GM23248 (cell line): ENCODE data around the gene NGB. TPM values are rescaled to one million over a fixed set of nuclear protein-coding genes. Genes with fewer than 3 reads are reported as not detected.
"Not testable (repeated sequence)": the region's sequence is repeated elsewhere in the genome, so short reads cannot be mapped to it uniquely, and the experiment has no call there.

ENCODE experiments used
- DNase-seq: peaks from one replicate; pipeline ENCODE4 v3.0.0-alpha.2; 2015
- H2AFZ ChIP-seq: fragments of 200-600 bp; sonication (generic); 2 replicates; pipeline ENCODE4 v1.6.1; 2016; ENCODE audit warnings: antibody characterized with exemption
- H3F3A ChIP-seq: fragments of 200-600 bp; sonication (generic); 2 replicates; pipeline ENCODE4 v1.6.1; 2016; ENCODE audit warnings: mild to moderate bottlenecking, antibody characterized with exemption, mixed run types; ENCODE audit not compliant: insufficient read depth
- H3K27ac ChIP-seq: fragments of 200-600 bp; sonication (generic); 2 replicates; pipeline ENCODE4 v1.5.1; 2016; ENCODE audit warnings: mild to moderate bottlenecking
- H3K27me3 ChIP-seq: fragments of 200-600 bp; sonication (generic); replicated peaks from 2 replicates; pipeline ENCODE4 v1.6.1; 2016; ENCODE audit warnings: mild to moderate bottlenecking; ENCODE audit not compliant: insufficient read depth
- H3K36me3 ChIP-seq: fragments of 200-600 bp; sonication (generic); 2 replicates; pipeline ENCODE4 v1.6.1; 2016; ENCODE audit warnings: low read depth, mild to moderate bottlenecking
- H3K4me1 ChIP-seq: fragments of 200-600 bp; sonication (generic); 2 replicates; pipeline ENCODE4 v1.6.1; 2016; ENCODE audit warnings: mild to moderate bottlenecking; ENCODE audit not compliant: insufficient read depth
- H3K4me2 ChIP-seq: fragments of 200-600 bp; sonication (generic); one replicate; pipeline ENCODE4 v1.6.1; 2016; ENCODE audit warnings: mild to moderate bottlenecking; ENCODE audit not compliant: unreplicated experiment
- H3K4me3 ChIP-seq: fragments of 200-600 bp; sonication (generic); 2 replicates; pipeline ENCODE4 v1.5.1; 2016; ENCODE audit warnings: mild to moderate bottlenecking
- H3K79me2 ChIP-seq: fragments of 200-600 bp; sonication (generic); 2 replicates; pipeline ENCODE4 v1.6.1; 2016; ENCODE audit warnings: mild to moderate bottlenecking; ENCODE audit not compliant: insufficient read depth
- H3K9ac ChIP-seq: fragments of 200-600 bp; sonication (generic); 2 replicates; pipeline ENCODE4 v1.6.1; 2016; ENCODE audit warnings: mild to moderate bottlenecking
- H3K9me2 ChIP-seq: fragments of 200-600 bp; sonication (generic); 2 replicates; pipeline ENCODE4 v1.6.1; 2016; ENCODE audit warnings: mixed run types, mild to moderate bottlenecking, moderate library complexity; ENCODE audit not compliant: insufficient read depth
- H3K9me3 ChIP-seq: fragments of 200-600 bp; sonication (generic); one replicate; pipeline ENCODE4 v1.6.1; 2017; ENCODE audit warnings: low read depth
- H4K20me1 ChIP-seq: fragments of 200-600 bp; sonication (generic); 2 replicates; pipeline ENCODE4 v1.6.0; 2016; ENCODE audit not compliant: insufficient read depth
- EZH2 ChIP-seq: fragments of 200-600 bp; sonication (generic); IDR thresholded peaks from 2 replicates; pipeline ENCODE4 v1.6.1; 2018; ENCODE audit warnings: antibody characterized with exemption, mild to moderate bottlenecking; ENCODE audit not compliant: insufficient read depth, poor library complexity, severe bottlenecking
- EZH2phosphoT487 ChIP-seq: fragments of 200-600 bp; sonication (generic); IDR thresholded peaks from 2 replicates; pipeline ENCODE4 v1.6.1; 2018; ENCODE audit warnings: antibody characterized with exemption, moderate library complexity, mild to moderate bottlenecking, low read depth; ENCODE audit not compliant: insufficient read depth
- WGBS, 2 experiments: methylation state at CpG; one replicate each; pipeline ENCODE4 v1.1.6; 2015 to 2017; ENCODE audit warnings: low lambda C conversion rate in 2 of 2, low coverage in 1 of 2; ENCODE audit errors: missing lambda C conversion rate in 2 of 2; 5-methylcytosine and 5-hydroxymethylcytosine counted together
- in situ Hi-C: fragments of 300-500 bp; cut with MboI; formaldehyde crosslinking; loops from 2 replicates; pipeline ENCODE4 v1.15.0; 2020
- polyA plus RNA-seq: library from polyadenylated mRNA; unstranded; fragments of >200 nt; fragmentation: Nextera tagmentation; extraction: Ambion mirVana; gene quantifications from 2 replicates; pipeline ENCODE4 v1.2.1, GENCODE V29; 2016
- total RNA-seq: library from RNA; depleted of rRNA; stranded (reverse); fragments of >200 nt; shearing (Covaris generic); gene quantifications from 2 replicates; pipeline ENCODE4 v1.2.3, GENCODE V29; 2014

Gene NGB
- total and polyA plus RNA-seq, 2 experiments from 2014 or later = not detected

DNA sequence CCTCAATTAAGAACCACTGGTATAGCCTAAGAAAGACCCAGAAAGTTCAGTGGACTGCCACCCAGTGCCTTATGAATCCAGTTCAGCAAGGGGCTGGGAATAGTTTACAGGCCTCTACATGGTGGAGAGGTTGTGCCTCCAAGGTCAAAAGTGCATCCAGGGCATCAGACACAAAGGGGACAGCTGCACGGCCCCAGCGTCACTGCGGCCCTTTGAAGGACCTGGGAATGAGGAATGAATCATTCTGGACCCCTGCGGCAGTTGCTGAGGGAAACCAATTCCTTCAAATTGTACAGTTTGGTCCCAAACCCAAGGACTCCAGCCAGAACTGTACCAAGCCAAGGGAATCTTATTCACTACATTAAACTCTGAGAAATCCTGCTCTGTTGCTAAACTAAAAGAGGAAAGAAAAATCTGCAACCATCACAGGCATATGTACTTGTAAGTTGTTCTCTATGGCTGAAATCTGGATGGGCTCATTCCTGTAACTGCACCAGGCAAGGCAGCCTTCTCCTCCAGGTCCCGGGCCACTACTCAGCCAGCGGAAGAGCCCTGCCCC lies 10.9 kb upstream of the NGB start:
- Histone ChIP-seq H3K79me2 (no peaks in the 10 kb centered on the region), H3K36me3 (peaks cover 5% of the 10 kb centered on the region; the same call in 1 of the 2 replicates), H3K4me1 (no peaks in the 10 kb centered on the region), H3K27me3 (no peaks in the 10 kb centered on the region), H3K4me3 (no peak overlapping the region), H3K9me2 (no peaks in the 10 kb centered on the region), H3F3A (no peaks in the 10 kb centered on the region), H3K4me2 (no peak overlapping the region), H3K27ac (no peak overlapping the region), H3K9ac (no peak overlapping the region), H2AFZ (no peak overlapping the region), H4K20me1 (no peaks in the 10 kb centered on the region), H3K9me3 (no peaks in the 10 kb centered on the region)
- in situ Hi-C loops = no loop called here
- 88 to 90% methylated on average over 6 of the region's 6 CpGs for WGBS, 2 experiments
- TF ChIP-seq EZH2 (no peak), EZH2phosphoT487 (no peak)
- DNase-seq = no peak

DNA sequence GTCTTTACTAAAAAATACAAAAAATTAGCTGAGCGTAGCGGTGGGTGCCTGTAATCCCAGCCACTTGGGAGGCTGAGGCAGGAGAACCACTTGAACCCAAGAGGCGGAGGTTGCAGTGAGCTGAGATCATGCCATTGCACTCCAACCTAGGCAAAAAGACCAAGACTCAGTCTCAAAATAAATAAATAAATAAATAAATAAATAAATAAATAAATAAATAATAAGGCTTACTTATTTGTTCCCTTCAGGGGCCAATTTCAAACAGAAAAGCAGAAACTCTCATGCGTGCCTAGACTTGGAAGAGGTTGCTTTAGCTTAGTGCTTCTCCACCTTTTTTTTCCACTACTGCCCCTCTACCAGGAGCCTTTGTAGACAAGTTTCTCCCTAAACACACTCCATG lies 9.9 kb upstream of the NGB start:
- H3F3A ChIP-seq, H3K79me2 ChIP-seq, H3K4me1 ChIP-seq, H3K9me2 ChIP-seq, H2AFZ ChIP-seq, H3K36me3 ChIP-seq, in situ Hi-C loops, H3K4me3 ChIP-seq, H3K27ac ChIP-seq, H4K20me1 ChIP-seq, H3K9me3 ChIP-seq, H3K4me2 ChIP-seq, H3K9ac ChIP-seq, DNase-seq, H3K27me3 ChIP-seq: not testable (repeated sequence)
- 97% methylated on average over 4 of the region's 4 CpGs for WGBS, 2 experiments

DNA sequence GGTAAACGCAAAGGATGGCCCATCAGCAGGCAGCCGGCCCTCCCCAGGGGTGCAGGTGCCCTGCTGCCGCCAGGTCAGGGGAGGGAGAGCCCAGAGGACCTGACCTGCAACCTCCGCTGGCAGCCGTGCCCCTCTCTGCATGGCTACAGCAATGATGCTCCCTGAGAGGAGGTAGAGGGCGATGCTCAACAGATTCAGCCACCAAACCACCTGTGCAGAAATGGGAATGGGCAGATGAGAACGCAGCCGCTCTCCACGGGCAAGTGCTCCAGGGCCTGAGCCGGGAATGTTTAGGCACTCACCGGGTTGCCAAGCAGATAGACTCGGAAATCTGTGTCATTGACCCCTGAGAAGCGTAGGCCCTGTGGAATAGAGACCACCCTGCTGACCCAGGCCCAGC lies 8.7 kb upstream of the NGB start:
- Histone ChIP-seq H3K27ac (no peak overlapping the region), H3K4me1 (no peaks in the 10 kb centered on the region), H4K20me1 (no peaks in the 10 kb centered on the region), H3K4me2 (no peak overlapping the region), H3K36me3 (no peaks in the 10 kb centered on the region; the same call in 1 of the 2 replicates), H3K27me3 (no peaks in the 10 kb centered on the region), H3F3A (no peaks in the 10 kb centered on the region), H3K79me2 (no peaks in the 10 kb centered on the region), H3K9me3 (no peaks in the 10 kb centered on the region), H2AFZ (no peak overlapping the region), H3K9me2 (no peaks in the 10 kb centered on the region), H3K4me3 (no peak overlapping the region), H3K9ac (no peak overlapping the region)
- no peak for DNase-seq
- in situ Hi-C loops = no loop called here
- TF ChIP-seq EZH2 = no peak
- TF ChIP-seq EZH2phosphoT487 = no peak
- 90 to 93% methylated on average over 13 of the region's 13 CpGs for WGBS, 2 experiments

DNA sequence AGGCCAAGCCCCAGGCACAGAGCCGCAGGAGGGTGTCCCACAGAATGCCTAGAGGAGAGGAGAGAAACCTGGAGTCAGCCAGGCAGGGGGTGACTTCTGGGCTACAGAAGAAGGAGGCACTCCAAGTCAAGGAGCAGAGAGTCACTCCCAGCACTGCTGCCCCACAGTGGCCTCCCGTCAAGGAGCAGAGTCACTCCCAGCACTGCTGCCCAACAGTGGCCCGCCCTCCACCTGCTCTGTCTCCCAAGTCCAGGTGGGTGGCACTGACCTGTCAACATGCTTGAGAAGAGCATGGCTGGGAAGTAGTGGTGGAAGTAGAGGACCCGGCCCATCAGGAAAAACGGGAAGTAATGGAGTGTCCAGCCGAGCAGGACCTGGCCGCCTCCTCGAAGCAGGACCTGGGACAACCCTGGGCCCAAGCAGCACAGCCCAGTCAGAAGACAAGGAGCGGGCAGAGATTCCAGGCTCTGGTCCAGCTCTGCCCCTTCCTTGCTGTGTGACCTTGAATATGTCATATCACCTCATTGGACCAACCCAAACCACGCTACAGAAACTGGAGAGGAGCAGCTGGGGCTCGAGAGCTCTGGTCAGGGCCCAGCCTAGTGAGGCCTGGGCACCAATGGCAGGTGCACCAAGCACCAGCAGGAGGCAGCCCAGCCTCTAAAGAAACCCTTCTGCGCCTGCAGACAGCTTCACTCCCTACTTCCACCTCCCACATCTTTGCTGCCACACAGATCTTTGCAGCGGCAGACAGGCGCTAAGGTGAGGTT lies 7.6 kb upstream of the NGB start:
- no peaks in the 10 kb centered on the region for H3K9me2 ChIP-seq
- no peaks in the 10 kb centered on the region; the same call in 1 of the 2 replicates for H3K36me3 ChIP-seq
- H4K20me1 ChIP-seq = no peaks in the 10 kb centered on the region
- TF ChIP-seq EZH2 = no peak
- TF ChIP-seq EZH2phosphoT487 = no peak
- H3K27ac ChIP-seq = no peak overlapping the region
- no peaks in the 10 kb centered on the region for H3K27me3 ChIP-seq
- in situ Hi-C loops = no loop called here
- H3K9me3 ChIP-seq = no peaks in the 10 kb centered on the region
- DNase-seq = no peak
- H3K79me2 ChIP-seq = no peaks in the 10 kb centered on the region
- H3K4me3 ChIP-seq = no peak overlapping the region
- no peak overlapping the region for H2AFZ ChIP-seq
- WGBS, 2 experiments = 91 to 93% methylated on average over 14 of the region's 14 CpGs
- H3K9ac ChIP-seq = no peak overlapping the region
- no peak overlapping the region for H3K4me2 ChIP-seq
- H3F3A ChIP-seq = no peaks in the 10 kb centered on the region
- no peaks in the 10 kb centered on the region for H3K4me1 ChIP-seq
